Measurements from ENCODE around the gene NMUR1.

DNA sequence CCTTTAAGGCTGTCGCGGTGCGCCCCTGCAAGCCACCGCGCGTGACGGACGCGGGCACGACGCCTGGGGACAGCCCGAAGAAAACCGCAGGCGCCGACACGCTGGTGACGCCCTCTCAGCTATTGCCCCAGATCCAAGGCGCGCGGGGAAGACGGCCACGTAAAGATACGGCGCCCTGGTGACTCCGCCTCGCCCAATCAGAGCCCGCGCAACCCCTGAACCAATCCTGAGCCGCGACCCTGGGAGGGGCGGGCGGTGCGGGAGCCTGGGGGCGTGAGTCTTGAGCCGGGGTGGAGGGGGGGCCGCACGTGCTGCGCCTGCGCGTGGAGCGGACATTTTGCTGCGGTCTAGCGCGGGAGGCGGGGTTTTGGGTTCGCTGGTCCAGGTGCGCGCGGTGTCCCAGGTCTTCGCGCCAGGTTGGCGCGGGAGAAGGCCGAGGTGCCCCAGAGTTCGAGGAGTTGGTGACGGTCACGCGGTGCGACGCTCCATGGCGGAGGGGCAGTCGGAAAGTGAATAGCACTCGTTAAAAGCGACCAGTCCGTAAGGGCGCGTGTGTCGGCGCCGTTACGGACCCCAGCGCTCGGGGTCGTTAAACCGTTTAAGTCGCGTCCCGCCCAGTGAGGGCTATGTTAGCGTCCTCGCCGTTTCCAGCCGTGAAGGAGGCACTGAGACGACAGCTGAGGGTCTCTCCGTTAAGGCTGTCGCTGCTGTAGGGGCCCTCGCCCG is 15.9 kb downstream of the NMUR1 start:
- TF ChIP-seq, protein P1, sequence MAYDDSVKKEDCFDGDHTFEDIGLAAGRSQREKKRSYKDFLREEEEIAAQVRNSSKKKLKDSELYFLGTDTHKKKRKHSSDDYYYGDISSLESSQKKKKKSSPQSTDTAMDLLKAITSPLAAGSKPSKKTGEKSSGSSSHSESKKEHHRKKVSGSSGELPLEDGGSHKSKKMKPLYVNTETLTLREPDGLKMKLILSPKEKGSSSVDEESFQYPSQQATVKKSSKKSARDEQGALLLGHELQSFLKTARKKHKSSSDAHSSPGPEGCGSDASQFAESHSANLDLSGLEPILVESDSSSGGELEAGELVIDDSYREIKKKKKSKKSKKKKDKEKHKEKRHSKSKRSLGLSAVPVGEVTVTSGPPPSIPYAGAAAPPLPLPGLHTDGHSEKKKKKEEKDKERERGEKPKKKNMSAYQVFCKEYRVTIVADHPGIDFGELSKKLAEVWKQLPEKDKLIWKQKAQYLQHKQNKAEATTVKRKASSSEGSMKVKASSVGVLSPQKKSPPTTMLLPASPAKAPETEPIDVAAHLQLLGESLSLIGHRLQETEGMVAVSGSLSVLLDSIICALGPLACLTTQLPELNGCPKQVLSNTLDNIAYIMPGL (CRISPR knock-in tag; IDR thresholded peaks at IDR 0.05; ENCODE audit: borderline replicate concordance), result no peak
- no peak for TF ChIP-seq ELK1 (IDR thresholded peaks at IDR 0.05; ENCODE audit: low read depth, low read length)
- no peak for TF ChIP-seq FOSL2 (IDR thresholded peaks at IDR 0.05)
- no peak for TF ChIP-seq FOSL2 (CRISPR knock-in tag; IDR thresholded peaks at IDR 0.05)
- peak; percentile 82 for TF ChIP-seq MAX (IDR thresholded peaks at IDR 0.05)
- peak; percentile 91 for TF ChIP-seq POLR2A (IDR thresholded peaks at IDR 0.05; ENCODE audit: low read length)
- TF ChIP-seq MYC (IDR thresholded peaks at IDR 0.05; ENCODE audit: borderline replicate concordance, low read length), result no peak
- peak; percentile 22; the same call in 1 of the 2 replicates for TF ChIP-seq GATA3 (IDR thresholded peaks at IDR 0.05; ENCODE audit: borderline replicate concordance)
- TF ChIP-seq ESRRA (IDR thresholded peaks at IDR 0.05; ENCODE audit: borderline replicate concordance, low read length), result no peak
- TF ChIP-seq, protein P2, sequence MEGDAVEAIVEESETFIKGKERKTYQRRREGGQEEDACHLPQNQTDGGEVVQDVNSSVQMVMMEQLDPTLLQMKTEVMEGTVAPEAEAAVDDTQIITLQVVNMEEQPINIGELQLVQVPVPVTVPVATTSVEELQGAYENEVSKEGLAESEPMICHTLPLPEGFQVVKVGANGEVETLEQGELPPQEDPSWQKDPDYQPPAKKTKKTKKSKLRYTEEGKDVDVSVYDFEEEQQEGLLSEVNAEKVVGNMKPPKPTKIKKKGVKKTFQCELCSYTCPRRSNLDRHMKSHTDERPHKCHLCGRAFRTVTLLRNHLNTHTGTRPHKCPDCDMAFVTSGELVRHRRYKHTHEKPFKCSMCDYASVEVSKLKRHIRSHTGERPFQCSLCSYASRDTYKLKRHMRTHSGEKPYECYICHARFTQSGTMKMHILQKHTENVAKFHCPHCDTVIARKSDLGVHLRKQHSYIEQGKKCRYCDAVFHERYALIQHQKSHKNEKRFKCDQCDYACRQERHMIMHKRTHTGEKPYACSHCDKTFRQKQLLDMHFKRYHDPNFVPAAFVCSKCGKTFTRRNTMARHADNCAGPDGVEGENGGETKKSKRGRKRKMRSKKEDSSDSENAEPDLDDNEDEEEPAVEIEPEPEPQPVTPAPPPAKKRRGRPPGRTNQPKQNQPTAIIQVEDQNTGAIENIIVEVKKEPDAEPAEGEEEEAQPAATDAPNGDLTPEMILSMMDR (IDR thresholded peaks at IDR 0.05), result no peak
- TF ChIP-seq RAD21 (conservative IDR thresholded peaks at IDR 0.05 in 1 of 2, IDR thresholded peaks at IDR 0.05 in 1 of 2), result no peak

All from A549 (cell line).